Measurements from ENCODE around the gene GEMIN7. TPM values are rescaled to one million over a fixed set of nuclear protein-coding genes. Genes with fewer than 3 reads are reported as not detected.

GEMIN7 gene
- total and polyA plus RNA-seq, 10 donors: 19.6 to 51.1 (median 27.4) TPM

DNA sequence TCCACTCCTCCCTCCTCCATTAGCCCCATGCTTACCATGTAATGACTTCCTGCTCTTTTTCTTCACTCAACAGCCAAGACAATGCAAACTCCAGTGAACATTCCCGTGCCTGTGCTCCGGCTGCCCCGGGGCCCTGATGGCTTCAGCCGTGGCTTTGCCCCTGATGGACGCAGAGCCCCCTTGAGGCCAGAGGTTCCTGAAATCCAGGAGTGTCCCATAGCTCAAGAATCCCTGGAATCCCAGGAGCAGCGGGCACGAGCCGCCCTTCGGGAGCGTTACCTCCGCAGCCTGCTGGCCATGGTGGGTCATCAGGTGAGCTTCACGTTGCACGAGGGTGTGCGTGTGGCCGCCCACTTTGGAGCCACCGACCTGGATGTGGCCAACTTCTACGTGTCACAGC lies 11.0 kb downstream of the GEMIN7 start:
- WGBS, 5 donors: 91 to 97% (median 95%) methylated on average over 15 to 17 of the region's 17 CpGs
- Histone ChIP-seq H3K27me3 (replicated peaks in 1 of 7) (no peaks in the 10 kb centered on the region), H3K9me3 (no peaks in the 10 kb centered on the region), H3K4me1 (peaks cover 21 to 83% (median 45%) of the 10 kb centered on the region in 6 donors), H3K27ac (no peak overlapping the region), H3K4me3 (no peak overlapping the region), H3K36me3 (peaks cover 0 to 54% (median 10%) of the 10 kb centered on the region in 6 donors)
- intact Hi-C loops (cut with DNase I; ENCODE audit: low total_unique reads): no loop called here
- DNase-seq: peak; percentile 80
- TF ChIP-seq POLR2A (IDR thresholded peaks at IDR 0.05): no peak
- TF ChIP-seq, protein P1, sequence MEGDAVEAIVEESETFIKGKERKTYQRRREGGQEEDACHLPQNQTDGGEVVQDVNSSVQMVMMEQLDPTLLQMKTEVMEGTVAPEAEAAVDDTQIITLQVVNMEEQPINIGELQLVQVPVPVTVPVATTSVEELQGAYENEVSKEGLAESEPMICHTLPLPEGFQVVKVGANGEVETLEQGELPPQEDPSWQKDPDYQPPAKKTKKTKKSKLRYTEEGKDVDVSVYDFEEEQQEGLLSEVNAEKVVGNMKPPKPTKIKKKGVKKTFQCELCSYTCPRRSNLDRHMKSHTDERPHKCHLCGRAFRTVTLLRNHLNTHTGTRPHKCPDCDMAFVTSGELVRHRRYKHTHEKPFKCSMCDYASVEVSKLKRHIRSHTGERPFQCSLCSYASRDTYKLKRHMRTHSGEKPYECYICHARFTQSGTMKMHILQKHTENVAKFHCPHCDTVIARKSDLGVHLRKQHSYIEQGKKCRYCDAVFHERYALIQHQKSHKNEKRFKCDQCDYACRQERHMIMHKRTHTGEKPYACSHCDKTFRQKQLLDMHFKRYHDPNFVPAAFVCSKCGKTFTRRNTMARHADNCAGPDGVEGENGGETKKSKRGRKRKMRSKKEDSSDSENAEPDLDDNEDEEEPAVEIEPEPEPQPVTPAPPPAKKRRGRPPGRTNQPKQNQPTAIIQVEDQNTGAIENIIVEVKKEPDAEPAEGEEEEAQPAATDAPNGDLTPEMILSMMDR (IDR thresholded peaks at IDR 0.05 in 8 of 11, conservative IDR thresholded peaks at IDR 0.05 in 3 of 11): no peak
- peak in 1 of 3 donors; percentile 34 for TF ChIP-seq POLR2AphosphoS5 (IDR thresholded peaks at IDR 0.05)

DNA sequence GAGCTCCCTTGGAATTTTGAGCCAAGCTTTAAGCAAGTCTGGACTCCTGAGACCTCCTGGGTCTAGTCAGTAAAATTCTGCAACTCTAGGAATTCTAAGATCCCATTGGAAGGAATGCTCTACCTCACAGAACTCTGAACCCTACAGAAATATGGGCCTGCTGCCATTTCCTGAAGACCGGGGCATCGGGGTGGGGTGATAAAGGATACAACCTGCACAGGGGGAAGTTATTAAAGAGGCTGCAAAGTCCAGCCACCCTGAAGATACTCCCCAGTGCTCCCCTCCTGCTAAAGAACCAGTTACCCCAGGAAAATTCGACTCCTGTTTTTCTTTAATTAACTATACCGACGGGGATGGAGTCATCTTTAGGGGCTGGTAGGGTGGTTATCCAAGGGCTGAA lies 11.5 kb downstream of the GEMIN7 start:
- intact Hi-C loops (cut with DNase I; ENCODE audit: low total_unique reads): no loop called here
- WGBS, 5 donors: 63 to 85% (median 76%) methylated on average over 5 of the region's 5 CpGs
- no peaks in the 10 kb centered on the region for H3K9me3 ChIP-seq
- no peaks in the 10 kb centered on the region for H3K27me3 ChIP-seq (replicated peaks in 1 of 7)
- DNase-seq: no peak
- H3K4me1 ChIP-seq: peaks cover 21 to 89% (median 51%) of the 10 kb centered on the region in 6 donors
- H3K36me3 ChIP-seq: peaks cover 0 to 48% (median 10%) of the 10 kb centered on the region in 6 donors
- H3K4me3 ChIP-seq: peak overlapping the region in 5 of 8 donors; percentile 77 to 100 (median 84)
- TF ChIP-seq POLR2A (IDR thresholded peaks at IDR 0.05) (no peak), POLR2AphosphoS5 (IDR thresholded peaks at IDR 0.05) (no peak)
- TF ChIP-seq, protein P1 (IDR thresholded peaks at IDR 0.05 in 8 of 11, conservative IDR thresholded peaks at IDR 0.05 in 3 of 11): no peak
- peak overlapping the region in 2 of 8 donors; percentile 87 to 88 for H3K27ac ChIP-seq

DNA sequence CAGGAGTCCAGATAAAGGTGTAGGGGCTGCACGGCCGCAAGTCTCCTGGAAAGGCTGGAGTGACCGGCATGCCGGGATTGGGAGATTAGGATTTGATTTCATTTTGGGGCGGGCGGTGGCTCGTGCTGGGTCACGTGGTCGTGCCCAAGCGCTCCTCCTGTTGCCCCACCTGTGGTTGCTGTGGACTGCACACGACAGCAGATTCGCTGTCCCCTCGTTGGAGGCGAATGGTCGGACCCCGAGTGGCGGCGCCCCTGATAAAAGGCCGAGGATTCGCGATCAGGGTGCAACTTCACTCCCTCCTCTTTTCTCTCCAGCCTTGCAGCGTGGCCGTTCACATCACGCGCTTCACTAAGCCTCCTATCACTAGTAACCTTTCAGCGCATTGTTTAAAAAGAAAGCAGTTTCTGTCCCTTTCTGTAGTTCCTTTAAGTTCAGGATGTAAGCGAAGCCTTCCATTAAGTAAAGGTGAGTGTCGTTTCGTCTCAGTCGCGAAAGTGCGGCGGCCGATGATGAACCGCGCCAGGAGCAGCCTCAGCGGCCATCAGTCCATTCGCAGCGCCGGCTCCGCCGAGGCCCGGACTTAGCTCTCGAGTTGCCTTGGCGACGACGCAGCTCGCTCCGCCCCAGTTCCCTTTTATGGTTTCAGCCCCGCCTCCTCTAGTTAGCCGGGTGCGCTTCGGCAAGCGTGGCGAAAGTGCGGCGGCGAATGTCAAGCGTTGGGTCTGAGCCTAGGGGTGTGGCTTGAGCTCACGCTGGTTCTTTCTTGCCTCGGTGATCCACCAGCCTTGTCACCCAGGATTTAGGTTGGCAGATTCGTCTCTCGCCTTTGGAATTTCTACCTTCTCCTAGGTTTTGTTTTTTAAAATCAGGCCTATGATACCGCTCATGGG lies 12.2 kb downstream of the GEMIN7 start:
- TF ChIP-seq, protein P1 (IDR thresholded peaks at IDR 0.05 in 8 of 11, conservative IDR thresholded peaks at IDR 0.05 in 3 of 11): peak in 3 of 11 experiments; percentile 16 to 37 (median 21)
- TF ChIP-seq POLR2AphosphoS5 (IDR thresholded peaks at IDR 0.05): peak; percentile 92 to 94 (median 94)
- no peak for TF ChIP-seq POLR2A (IDR thresholded peaks at IDR 0.05)
- Histone ChIP-seq H3K4me3 (peak overlapping the region; percentile 75 to 100 (median 90)), H3K27ac (peak overlapping the region; percentile 85 to 92 (median 88)), H3K36me3 (peaks cover 0 to 45% (median 10%) of the 10 kb centered on the region in 6 donors), H3K9me3 (no peaks in the 10 kb centered on the region), H3K27me3 (replicated peaks in 1 of 7) (no peaks in the 10 kb centered on the region), H3K4me1 (peaks cover 21 to 93% (median 57%) of the 10 kb centered on the region in 6 donors)
- peak; percentile 99 for DNase-seq
- intact Hi-C loops (cut with DNase I; ENCODE audit: low total_unique reads): no loop called here
- 24 to 32% (median 26%) methylated on average over 63 to 64 of the region's 64 CpGs for WGBS, 5 donors

Measured in spleen (tissue), 11 donors.